Astrocyte (in vitro differentiated cells and primary cell): ENCODE results near the gene LRRC2.

Source experiments
- EZH2 ChIP-seq: IDR thresholded peaks from 2 replicates; pipeline ENCODE4 v1.6.1; 2012; ENCODE audit warnings: mild to moderate bottlenecking, low read length, inconsistent platforms; ENCODE audit not compliant: insufficient read depth
- TF ChIP-seq, protein P1 (sequence below): IDR thresholded peaks from 2 replicates; pipeline ENCODE4 v1.5.1; 2011; ENCODE audit warnings: low read depth, mild to moderate bottlenecking, inconsistent platforms, low read length, moderate library complexity; ENCODE audit not compliant: insufficient read depth

- TF ChIP-seq, protein P1, sequence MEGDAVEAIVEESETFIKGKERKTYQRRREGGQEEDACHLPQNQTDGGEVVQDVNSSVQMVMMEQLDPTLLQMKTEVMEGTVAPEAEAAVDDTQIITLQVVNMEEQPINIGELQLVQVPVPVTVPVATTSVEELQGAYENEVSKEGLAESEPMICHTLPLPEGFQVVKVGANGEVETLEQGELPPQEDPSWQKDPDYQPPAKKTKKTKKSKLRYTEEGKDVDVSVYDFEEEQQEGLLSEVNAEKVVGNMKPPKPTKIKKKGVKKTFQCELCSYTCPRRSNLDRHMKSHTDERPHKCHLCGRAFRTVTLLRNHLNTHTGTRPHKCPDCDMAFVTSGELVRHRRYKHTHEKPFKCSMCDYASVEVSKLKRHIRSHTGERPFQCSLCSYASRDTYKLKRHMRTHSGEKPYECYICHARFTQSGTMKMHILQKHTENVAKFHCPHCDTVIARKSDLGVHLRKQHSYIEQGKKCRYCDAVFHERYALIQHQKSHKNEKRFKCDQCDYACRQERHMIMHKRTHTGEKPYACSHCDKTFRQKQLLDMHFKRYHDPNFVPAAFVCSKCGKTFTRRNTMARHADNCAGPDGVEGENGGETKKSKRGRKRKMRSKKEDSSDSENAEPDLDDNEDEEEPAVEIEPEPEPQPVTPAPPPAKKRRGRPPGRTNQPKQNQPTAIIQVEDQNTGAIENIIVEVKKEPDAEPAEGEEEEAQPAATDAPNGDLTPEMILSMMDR = no peak
- no peak for TF ChIP-seq EZH2
Observed at GRCh38 chr3:46539443-46540005, 26.6 kb downstream of the LRRC2 start.
